Right lobe of liver (tissue), 6 donors: ENCODE results near the gene POLA2. TPM values are rescaled to one million over a fixed set of nuclear protein-coding genes. Genes with fewer than 3 reads are reported as not detected.
A peak's percentile ranks its signal among the peaks of the same experiment; 100 is the strongest.

Experiments used
- ATAC-seq, 4 donors: fragments of 200-7000 bp; cut with Tn5 transposase; one replicate each; pipeline ENCODE4 v1.9.1; 2020; ENCODE audit warnings: mild to moderate bottlenecking in 4 of 4, moderate library complexity in 4 of 4
- DNase-seq, 3 donors: peaks; one replicate each; pipeline ENCODE4 v3.0.0-alpha.2; 2020
- H3K27ac ChIP-seq, 3 donors: fragments of 200-600 bp; one replicate each; pipeline ENCODE4 v1.8.0; 2022
- H3K27me3 ChIP-seq, 2 donors: fragments of 200-600 bp; one replicate each; pipeline ENCODE4 v1.8.0; 2022
- H3K36me3 ChIP-seq, 4 donors: fragments of 200-600 bp; sonication (generic) in 1 of 4; one replicate each; pipeline versions ENCODE4 v1.5.1 to v1.8.0; 2017 to 2022; ENCODE audit warnings: control low read depth in 1 of 4
- H3K4me1 ChIP-seq, 4 donors: fragments of 200-600 bp; sonication (generic) in 1 of 4; one replicate each; pipeline versions ENCODE4 v1.5.1 to v1.8.0; 2017 to 2022; ENCODE audit warnings: control low read depth in 1 of 4
- H3K4me3 ChIP-seq, 3 donors: fragments of 200-600 bp; one replicate each; pipeline ENCODE4 v1.8.0; 2022
- H3K9me3 ChIP-seq, 4 donors: fragments of 200-600 bp; sonication (generic) in 1 of 4; one replicate each; pipeline versions ENCODE4 v1.5.1 to v1.8.0; 2017 to 2022; ENCODE audit warnings: control low read depth in 1 of 4
- POLR2A ChIP-seq: fragments of 450-650 bp; IDR thresholded peaks from one replicate; pipeline ENCODE4 v1.6.1; 2017; ENCODE audit warnings: antibody characterized with exemption, mild to moderate bottlenecking
- WGBS: methylation state at CpG from one replicate; pipeline ENCODE4 v1.1.6; 2018; ENCODE audit warnings: low coverage, low lambda C conversion rate; ENCODE audit not compliant: insufficient coverage; ENCODE audit errors: missing lambda C conversion rate; 5-methylcytosine and 5-hydroxymethylcytosine counted together
- intact Hi-C, 2 donors: fragments of 100-400 bp; cut with DNase I; formaldehyde crosslinking; loops; one replicate each; pipeline versions ENCODE4 v1.11.2 to v1.14.1; 2022
- long read RNA-seq: library from polyadenylated mRNA; unstranded; transcript quantifications from one replicate; pipeline ENCODE4 v2.0.0, GENCODE V29; 2019
- total RNA-seq, 6 experiments: library from RNA; depleted of rRNA in 2 of 6; stranded (reverse); fragments of >200 nt in 2 of 6; fragmentation: NEBNext Ultra II Directional in 3 of 6; extraction: Animal tissue kit (Norgen Biotek cat#: 25700) in 3 of 6; gene quantifications; one replicate each; pipeline versions ENCODE4 v1.1.0 to v1.2.4, GENCODE V29; 2016 to 2023
- TF ChIP-seq, protein P1 (sequence below), 4 donors: fragments of 200-600 bp in 3 of 4; fragments of 450-650 bp in 1 of 4; IDR thresholded peaks; one replicate each; pipeline versions ENCODE4 v1.5.1 to v1.8.0; 2016 to 2022; ENCODE audit warnings: antibody characterized with exemption in 4 of 4, mild to moderate bottlenecking in 2 of 4
- donor health status: DM: no; HTN: yes; CAD: no.
- donor health status: DM: no; HTN: no; CAD: no.
- donor health status: DM: no; HTN: no; CAD: no.
- donor health status: DM: no; HTN: yes; CAD: no.
- donor health status: DM: no; HTN: yes; CAD: no.

The POLA2 gene
- total RNA-seq = 1 to 10 TPM; 1.8 to 8.4 (median 3.5) TPM
- long read RNA-seq = 0 reads

DNA sequence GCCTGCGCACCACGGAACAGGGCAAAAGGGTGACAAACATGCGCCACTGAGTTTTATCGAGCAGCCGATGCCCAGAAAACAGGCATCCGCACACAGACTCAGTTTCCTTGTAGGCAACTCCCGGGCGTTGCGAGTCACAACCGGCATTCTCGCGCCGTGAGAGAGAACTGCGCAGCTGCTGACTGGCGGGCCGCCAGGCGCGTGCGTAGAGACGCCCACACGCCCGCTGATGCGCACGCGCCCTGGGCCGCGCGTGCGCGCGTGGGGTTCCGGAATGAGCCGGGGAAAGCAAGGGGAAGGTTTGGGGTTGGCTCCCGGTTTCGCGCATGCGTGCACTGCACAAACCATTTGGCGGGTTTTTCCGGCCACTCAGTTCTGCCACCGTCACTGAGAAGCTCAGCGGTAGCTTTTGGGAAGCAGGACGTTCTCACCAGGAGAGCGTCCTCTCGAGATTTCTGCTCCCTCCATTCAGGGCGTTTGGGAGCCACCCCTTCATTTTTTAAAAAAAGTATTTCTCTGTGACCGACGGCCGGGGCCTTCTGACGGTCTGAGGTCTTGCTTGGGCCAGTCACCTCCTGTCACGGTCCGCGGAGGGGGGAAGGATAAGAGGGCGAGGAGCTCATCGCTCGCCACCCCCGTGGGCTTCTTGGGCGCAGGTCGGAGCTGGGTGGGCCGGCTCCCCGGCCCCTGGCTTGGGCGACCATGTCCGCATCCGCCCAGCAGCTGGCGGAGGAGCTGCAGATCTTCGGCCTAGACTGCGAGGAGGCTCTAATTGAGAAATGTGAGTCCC lies at the start of gene POLA2:
Gene POLA2, plus strand, starts transcription at position 372 of the 790 bp plus-strand sequence. Its CDS starts 331 bp downstream, at position 703.
- DNase-seq = peak; percentile 95 to 96 (median 96)
- Histone ChIP-seq H3K27ac (peak within 1 kb of the TSS; percentile 73 to 85 (median 82)), H3K27me3 (no peaks in the 10 kb centered on the region), H3K9me3 (no peaks in the 10 kb centered on the region), H3K4me1 (peaks cover 0 to 9% (median 4%) of the 10 kb centered on the region in 4 donors), H3K36me3 (no peaks in the 10 kb centered on the region), H3K4me3 (peak within 1 kb of the TSS; percentile 65 to 82 (median 69))
- intact Hi-C loops = no loop called here
- WGBS = 0% methylated on average over 3 of the region's 66 CpGs
- peak; percentile 88 to 92 (median 91) for ATAC-seq
- TF ChIP-seq, protein P1, sequence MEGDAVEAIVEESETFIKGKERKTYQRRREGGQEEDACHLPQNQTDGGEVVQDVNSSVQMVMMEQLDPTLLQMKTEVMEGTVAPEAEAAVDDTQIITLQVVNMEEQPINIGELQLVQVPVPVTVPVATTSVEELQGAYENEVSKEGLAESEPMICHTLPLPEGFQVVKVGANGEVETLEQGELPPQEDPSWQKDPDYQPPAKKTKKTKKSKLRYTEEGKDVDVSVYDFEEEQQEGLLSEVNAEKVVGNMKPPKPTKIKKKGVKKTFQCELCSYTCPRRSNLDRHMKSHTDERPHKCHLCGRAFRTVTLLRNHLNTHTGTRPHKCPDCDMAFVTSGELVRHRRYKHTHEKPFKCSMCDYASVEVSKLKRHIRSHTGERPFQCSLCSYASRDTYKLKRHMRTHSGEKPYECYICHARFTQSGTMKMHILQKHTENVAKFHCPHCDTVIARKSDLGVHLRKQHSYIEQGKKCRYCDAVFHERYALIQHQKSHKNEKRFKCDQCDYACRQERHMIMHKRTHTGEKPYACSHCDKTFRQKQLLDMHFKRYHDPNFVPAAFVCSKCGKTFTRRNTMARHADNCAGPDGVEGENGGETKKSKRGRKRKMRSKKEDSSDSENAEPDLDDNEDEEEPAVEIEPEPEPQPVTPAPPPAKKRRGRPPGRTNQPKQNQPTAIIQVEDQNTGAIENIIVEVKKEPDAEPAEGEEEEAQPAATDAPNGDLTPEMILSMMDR (IDR thresholded peaks at IDR 0.05) = no peak
- TF ChIP-seq POLR2A = peak; percentile 81

DNA sequence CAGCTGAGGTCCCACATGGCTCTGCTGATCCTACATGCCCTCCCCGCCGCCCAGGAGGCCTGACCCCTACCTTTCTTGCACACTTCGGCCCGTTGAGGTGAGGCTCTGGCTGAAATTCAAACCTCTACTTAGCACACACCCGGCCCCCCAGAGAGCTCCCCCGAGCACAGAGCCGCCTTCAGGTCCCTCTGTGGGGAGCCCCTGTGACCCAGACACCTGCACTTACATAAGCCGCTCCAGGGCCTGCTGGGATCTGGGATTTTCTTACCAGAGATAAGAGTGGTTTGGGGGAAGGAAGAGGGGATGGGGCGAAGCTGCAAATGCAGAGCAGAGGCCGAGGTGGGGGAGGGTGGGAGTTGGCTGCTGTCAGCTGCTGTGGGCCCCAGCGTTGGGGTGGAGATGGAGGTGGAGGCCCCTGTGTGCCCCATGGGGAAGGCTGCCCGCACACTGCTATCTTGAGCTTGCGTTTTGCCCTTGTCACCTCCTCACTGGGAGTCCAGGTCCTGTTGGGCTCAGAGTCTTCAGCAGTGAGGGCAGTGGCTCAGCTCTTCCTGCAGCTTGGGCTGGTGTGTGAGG lies 49.4 kb upstream of the POLA2 start:
- intact Hi-C loops = no loop called here
- 60% methylated on average over 2 of the region's 13 CpGs for WGBS
- Histone ChIP-seq H3K27ac (no peak overlapping the region), H3K27me3 (no peaks in the 10 kb centered on the region), H3K4me3 (no peak overlapping the region), H3K4me1 (peaks cover 0 to 33% (median 10%) of the 10 kb centered on the region in 4 donors), H3K9me3 (no peaks in the 10 kb centered on the region), H3K36me3 (peaks cover 0 to 10% (median 9%) of the 10 kb centered on the region in 4 donors)
- ATAC-seq = no peak
- peak in 1 of 3 donors; percentile 43 for DNase-seq
- TF ChIP-seq POLR2A = no peak
- TF ChIP-seq, protein P1 (IDR thresholded peaks at IDR 0.05) = no peak

DNA sequence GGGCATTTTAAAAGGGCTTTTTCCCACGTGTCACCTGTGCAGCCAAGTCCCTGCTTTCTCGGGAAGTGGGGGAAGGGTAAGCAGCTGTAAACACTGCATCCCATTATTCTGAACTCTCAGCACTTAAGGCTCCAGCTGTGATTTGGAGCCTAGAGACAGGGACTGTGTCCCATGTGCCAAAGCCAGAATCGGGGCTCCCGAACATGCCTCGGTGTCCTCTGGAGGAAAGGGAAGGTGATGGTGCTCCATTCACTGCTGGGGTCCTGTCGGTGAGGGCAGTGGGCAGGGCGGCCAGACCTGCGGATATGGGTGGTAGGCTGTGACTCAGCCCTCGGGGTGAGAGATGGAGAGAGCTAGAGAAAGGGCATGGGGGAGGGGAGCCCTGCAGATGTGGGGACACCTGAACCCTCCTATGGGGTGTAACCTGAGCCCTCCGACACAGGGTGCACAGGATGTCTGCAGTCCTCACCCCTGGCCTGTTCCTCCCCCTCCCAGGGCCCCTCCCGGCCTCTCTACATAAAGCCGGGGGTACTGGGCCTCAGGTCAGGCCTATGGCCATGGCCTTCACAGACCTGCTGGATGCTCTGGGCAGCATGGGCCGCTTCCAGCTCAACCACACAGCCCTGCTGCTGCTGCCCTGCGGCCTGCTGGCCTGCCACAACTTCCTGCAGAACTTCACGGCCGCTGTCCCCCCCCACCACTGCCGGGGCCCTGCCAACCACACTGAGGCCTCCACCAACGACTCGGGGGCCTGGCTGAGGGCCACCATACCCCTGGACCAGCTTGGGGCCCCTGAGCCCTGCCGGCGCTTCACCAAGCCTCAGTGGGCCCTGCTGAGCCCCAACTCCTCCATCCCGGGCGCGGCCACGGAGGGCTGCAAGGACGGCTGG lies 48.2 kb upstream of the POLA2 start:
- H3K4me1 ChIP-seq = peaks cover 0 to 28% (median 10%) of the 10 kb centered on the region in 4 donors
- 36% methylated on average over 3 of the region's 26 CpGs for WGBS
- H3K27ac ChIP-seq = no peak overlapping the region
- TF ChIP-seq, protein P1 (IDR thresholded peaks at IDR 0.05) = no peak
- TF ChIP-seq POLR2A = no peak
- H3K36me3 ChIP-seq = peaks cover 0 to 10% (median 7%) of the 10 kb centered on the region in 4 donors
- no peaks in the 10 kb centered on the region for H3K9me3 ChIP-seq
- intact Hi-C loops = no loop called here
- no peaks in the 10 kb centered on the region for H3K27me3 ChIP-seq
- peak in 1 of 3 donors; percentile 47 for DNase-seq
- peak in 1 of 4 donors; percentile 7 for ATAC-seq
- H3K4me3 ChIP-seq = no peak overlapping the region

DNA sequence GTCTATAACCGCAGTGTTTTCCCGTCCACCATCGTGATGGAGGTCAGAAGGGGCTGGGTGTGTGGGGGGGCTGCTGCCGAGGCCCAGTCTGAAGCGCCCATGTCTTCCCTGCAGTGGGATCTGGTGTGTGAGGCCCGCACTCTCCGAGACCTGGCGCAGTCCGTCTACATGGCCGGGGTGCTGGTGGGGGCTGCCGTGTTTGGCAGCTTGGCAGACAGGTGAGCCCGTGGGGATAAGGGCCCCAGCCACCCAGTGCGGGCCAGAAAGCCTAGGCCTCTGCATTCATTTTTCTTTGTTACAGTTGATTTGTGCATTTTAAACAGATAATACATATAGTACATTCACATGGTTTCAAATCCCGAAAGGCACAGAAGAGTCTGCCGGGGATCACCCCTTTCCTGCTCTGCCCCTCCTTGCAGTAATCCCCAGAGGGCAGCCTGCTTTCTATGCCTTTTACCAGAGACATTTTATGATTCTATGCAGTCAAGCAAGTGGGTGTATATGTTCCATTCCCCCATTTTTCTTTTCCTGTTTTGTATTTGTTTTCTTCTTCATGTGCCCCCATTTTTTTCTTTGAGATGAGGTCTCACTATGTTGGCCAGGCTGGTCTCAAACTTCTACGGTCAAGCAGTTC lies 47.4 kb upstream of the POLA2 start:
- peak in 1 of 3 donors; percentile 43 for DNase-seq
- no peak for ATAC-seq
- WGBS = 55% methylated on average over 2 of the region's 16 CpGs
- H3K36me3 ChIP-seq = peaks cover 0 to 10% (median 7%) of the 10 kb centered on the region in 4 donors
- no peaks in the 10 kb centered on the region for H3K9me3 ChIP-seq
- H3K4me3 ChIP-seq = no peak overlapping the region
- H3K27me3 ChIP-seq = no peaks in the 10 kb centered on the region
- peaks cover 0 to 21% (median 10%) of the 10 kb centered on the region in 4 donors for H3K4me1 ChIP-seq
- no peak overlapping the region for H3K27ac ChIP-seq
- intact Hi-C loops = no loop called here
- no peak for TF ChIP-seq POLR2A
- TF ChIP-seq, protein P1 (IDR thresholded peaks at IDR 0.05) = no peak
